Prostate gland (tissue), 2 donors: ENCODE measurements around the gene KRT72.

Experiments used
- POLR2AphosphoS5 ChIP-seq: sonication (generic); formaldehyde crosslinking; IDR thresholded peaks from one replicate; pipeline ENCODE4 v1.6.1; 2017; ENCODE audit warnings: antibody characterized with exemption
- TF ChIP-seq, protein P1 (sequence below), 4 experiments: fragments of 200-600 bp in 2 of 4; fragments of 450-650 bp in 2 of 4; sonication (generic) in 2 of 4; IDR thresholded peaks; 1 replicate in 3 of 4; 2 replicates in 1 of 4; pipeline ENCODE4 v1.5.1; 2016 to 2019; ENCODE audit warnings: antibody characterized with exemption in 4 of 4, mild to moderate bottlenecking in 2 of 4, moderate library complexity in 2 of 4

DNA sequence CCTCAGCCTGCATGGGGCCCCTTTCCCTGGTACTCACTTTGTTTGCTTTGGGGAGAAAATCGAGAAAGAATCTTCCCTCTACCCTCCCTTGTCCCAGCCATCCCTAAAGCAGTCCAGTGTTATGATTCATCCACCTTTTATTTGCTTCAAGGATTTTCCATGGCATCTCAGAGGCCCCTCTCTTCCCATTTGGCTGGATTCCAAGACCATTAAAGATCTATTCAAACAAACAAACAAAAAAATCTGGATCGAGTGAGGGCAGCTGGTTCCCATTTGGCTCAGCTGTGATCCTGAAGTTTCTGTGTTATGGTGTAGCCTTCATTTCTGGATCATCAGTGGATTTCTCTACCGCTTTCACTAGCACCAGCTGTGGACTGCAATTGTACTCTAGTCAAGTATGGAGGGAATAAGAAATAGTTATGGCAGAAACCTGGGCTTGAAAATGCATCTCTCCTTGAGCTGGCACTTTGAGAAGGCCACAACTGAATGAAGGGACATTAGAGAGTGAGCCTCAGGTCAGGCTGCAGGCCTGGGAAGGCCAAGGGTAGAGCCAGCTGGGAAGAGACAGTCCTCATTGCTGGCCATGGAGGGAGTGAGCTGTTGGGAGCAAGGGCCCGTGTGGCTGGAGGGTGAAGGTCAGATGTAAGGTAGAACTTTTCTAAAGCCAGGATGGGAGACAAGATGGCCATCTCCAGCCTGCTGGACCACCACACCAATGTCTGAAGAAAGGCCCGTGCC, 62.0 kb downstream of the KRT72 start:
- TF ChIP-seq POLR2AphosphoS5: peak; percentile 86
- TF ChIP-seq, protein P1, sequence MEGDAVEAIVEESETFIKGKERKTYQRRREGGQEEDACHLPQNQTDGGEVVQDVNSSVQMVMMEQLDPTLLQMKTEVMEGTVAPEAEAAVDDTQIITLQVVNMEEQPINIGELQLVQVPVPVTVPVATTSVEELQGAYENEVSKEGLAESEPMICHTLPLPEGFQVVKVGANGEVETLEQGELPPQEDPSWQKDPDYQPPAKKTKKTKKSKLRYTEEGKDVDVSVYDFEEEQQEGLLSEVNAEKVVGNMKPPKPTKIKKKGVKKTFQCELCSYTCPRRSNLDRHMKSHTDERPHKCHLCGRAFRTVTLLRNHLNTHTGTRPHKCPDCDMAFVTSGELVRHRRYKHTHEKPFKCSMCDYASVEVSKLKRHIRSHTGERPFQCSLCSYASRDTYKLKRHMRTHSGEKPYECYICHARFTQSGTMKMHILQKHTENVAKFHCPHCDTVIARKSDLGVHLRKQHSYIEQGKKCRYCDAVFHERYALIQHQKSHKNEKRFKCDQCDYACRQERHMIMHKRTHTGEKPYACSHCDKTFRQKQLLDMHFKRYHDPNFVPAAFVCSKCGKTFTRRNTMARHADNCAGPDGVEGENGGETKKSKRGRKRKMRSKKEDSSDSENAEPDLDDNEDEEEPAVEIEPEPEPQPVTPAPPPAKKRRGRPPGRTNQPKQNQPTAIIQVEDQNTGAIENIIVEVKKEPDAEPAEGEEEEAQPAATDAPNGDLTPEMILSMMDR (IDR thresholded peaks at IDR 0.05): no peak
